Natural killer cell treated with Interleukin-12 subunit alpha and Interleukin-12 subunit beta and Interleukin-15 and Interleukin-18, amount 100 ng/mL, for 72 hours (primary cell): ENCODE measurements around the gene FGB. TPM values are rescaled to one million over a fixed set of nuclear protein-coding genes. Genes with fewer than 3 reads are reported as not detected.

Experiments used
- ATAC-seq, 2 donors: fragments of 150-1000 bp; cut with Tn5 transposase in 1 of 2; sonication (Bioruptor Pico), chemical (Tn5 transposase) in 1 of 2; 2 replicates each; pipeline ENCODE4 v1.10.0; 2021
- DNase-seq: peaks from one replicate; pipeline ENCODE4 v3.0.0; 2022; ENCODE audit warnings: low spot score
- H3K27ac Mint-ChIP-seq, 2 donors: 1 replicate in 1 of 2; 2 replicates in 1 of 2; pipeline ENCODE4 v1.8.0; 2022; ENCODE audit warnings: mixed read lengths in 2 of 2, mild to moderate bottlenecking in 1 of 2, moderate library complexity in 1 of 2
- H3K27me3 Mint-ChIP-seq, 2 donors: 1 replicate in 1 of 2; 2 replicates in 1 of 2; pipeline ENCODE4 v1.8.0; 2022; ENCODE audit warnings: mixed read lengths in 2 of 2
- H3K36me3 Mint-ChIP-seq: one replicate; pipeline ENCODE4 v1.8.0; 2022; ENCODE audit warnings: mixed read lengths
- H3K4me1 Mint-ChIP-seq, 2 donors: 1 replicate in 1 of 2; 2 replicates in 1 of 2; pipeline ENCODE4 v1.8.0; 2022; ENCODE audit warnings: low read depth in 2 of 2, mixed read lengths in 2 of 2, mild to moderate bottlenecking in 1 of 2
- H3K4me3 Mint-ChIP-seq: one replicate; pipeline ENCODE4 v1.8.0; 2022; ENCODE audit warnings: mixed read lengths
- H3K9me3 Mint-ChIP-seq: 2 replicates; pipeline ENCODE4 v1.8.0; 2022; ENCODE audit warnings: mixed read lengths
- total RNA-seq, 2 donors: library from RNA; stranded (reverse); gene quantifications; one replicate each; pipeline ENCODE4 v1.2.3, GENCODE V29; 2022

FGB gene
- total RNA-seq, 2 donors from 2014 or later = not detected

DNA sequence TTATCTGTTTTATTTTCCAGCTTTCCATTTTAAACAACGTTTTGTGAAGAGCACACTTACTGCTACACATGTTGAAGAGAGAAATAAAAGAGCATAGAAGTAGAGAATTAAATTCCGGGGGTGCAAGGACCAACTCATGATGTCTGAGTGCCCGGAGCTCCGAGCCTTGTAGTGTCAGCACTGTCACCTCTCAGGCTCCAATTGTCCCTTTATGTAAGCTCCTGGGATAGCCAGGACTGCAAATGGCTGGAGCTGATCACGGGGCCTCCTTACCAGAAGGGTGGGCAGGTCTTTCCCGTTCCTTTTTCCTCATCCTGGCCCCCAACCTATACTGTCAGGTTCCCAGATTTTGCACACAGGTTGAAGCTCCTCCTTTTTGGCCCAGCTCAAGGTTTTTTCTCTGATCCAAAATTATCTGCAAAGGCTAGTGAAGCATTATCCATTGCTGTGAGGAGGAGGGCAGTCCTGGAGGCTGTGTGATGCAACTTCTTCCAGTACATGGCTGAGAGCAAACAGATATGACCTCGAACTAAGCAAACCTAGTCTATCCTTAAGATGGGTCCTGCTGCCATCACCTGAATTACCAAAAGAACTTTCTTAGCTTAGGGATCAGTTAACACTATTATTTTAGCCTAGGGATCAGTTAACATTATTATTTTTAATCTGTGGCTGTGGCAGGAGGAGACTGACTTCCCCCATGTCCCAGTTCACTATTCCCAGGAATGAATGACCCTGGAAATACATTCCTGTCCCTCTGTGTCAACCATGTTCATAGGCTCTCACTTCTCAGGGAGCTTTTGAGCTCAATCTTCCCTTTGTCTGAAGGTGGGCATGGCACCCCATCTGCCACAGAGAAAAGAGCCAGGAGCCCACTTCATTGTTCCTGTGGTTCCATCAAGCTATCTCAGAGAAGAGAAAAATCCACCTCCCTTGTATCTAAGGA is 49.9 kb downstream of the FGB start, which contains the start of gene FGG:
FGG (minus strand) TSS at position 185 of the 943 bp plus-strand sequence; CDS start at position 138, 47 bp downstream.
- H3K4me3 Mint-ChIP-seq = no peak within 1 kb of the TSS
- no peak within 1 kb of the TSS for H3K27ac Mint-ChIP-seq
- ATAC-seq = no peak
- no peak for DNase-seq
- peaks cover 6 to 10% of the 10 kb centered on the region in 2 donors for H3K4me1 Mint-ChIP-seq
- peaks cover 7 to 20% of the 10 kb centered on the region in 2 donors for H3K27me3 Mint-ChIP-seq
- H3K36me3 Mint-ChIP-seq = no peaks in the 10 kb centered on the region
- H3K9me3 Mint-ChIP-seq = no peaks in the 10 kb centered on the region

DNA sequence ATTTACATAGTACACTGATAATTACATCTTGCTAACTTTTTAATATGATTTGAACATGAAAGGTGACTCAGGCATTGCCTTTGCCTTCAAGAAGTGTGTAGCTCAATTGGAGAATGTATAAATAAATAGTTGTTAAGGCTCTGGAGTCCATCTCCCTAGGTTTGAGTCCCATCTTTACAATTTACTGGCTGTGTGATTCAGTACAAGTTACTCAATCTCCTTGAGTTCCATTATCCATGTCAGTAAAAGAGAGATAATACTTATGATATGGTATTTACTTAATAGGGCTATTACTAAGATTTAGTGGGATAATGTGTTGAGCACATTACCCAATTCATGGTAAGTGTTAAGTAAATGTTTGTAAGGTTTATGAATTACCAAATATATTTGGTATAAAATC is 51.5 kb downstream of the FGB start:
- H3K4me1 Mint-ChIP-seq = peaks cover 6 to 10% of the 10 kb centered on the region in 2 donors
- H3K27ac Mint-ChIP-seq = no peak overlapping the region
- H3K36me3 Mint-ChIP-seq = no peaks in the 10 kb centered on the region
- peaks cover 3 to 14% of the 10 kb centered on the region in 2 donors for H3K27me3 Mint-ChIP-seq
- no peak for ATAC-seq
- no peaks in the 10 kb centered on the region for H3K9me3 Mint-ChIP-seq
- H3K4me3 Mint-ChIP-seq = no peak overlapping the region
- DNase-seq = no peak

DNA sequence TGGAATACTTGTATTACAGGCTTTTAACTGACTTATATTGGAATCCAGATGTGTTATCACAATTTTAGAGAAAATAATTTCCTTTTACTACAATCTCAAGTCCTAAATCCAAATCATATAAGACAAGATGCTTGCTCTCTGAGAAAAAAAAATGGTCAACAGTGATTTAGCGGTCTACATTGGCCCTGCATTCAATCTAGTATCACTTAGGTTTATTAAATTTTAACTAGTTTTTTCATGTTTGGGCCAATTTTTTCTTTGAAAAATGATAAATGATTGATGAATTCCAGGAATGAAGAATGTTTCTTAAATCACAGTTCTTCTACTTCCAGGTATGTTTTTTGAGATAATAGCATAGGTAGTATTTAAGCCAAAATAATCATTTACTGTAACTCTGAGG is 52.4 kb downstream of the FGB start:
- H3K27me3 Mint-ChIP-seq = peaks cover 3 to 14% of the 10 kb centered on the region in 2 donors
- no peaks in the 10 kb centered on the region for H3K36me3 Mint-ChIP-seq
- H3K4me1 Mint-ChIP-seq = peaks cover 6 to 10% of the 10 kb centered on the region in 2 donors
- no peak overlapping the region for H3K27ac Mint-ChIP-seq
- DNase-seq (no peak), ATAC-seq (no peak)
- no peaks in the 10 kb centered on the region for H3K9me3 Mint-ChIP-seq
- H3K4me3 Mint-ChIP-seq = no peak overlapping the region

DNA sequence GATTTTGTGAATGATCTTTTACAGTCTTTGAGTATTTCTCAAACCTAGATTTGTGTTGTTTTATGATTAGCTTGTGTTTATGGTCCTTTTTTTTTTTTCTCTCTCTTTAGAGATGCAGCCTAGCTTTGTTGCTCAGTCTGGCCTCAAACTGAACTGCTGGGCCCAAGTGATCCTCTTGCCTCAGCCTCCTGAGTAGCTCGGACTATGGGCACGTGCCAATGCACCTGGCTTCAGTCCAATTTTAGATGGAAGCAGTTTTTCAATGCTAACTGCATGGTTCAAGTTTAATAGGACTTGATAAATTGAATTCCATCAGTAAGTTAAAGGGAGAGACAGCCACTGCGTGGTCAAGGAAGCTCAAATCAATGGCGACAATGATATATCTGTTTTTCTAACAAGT is 53.5 kb downstream of the FGB start:
- DNase-seq (no peak), ATAC-seq (no peak)
- H3K4me1 Mint-ChIP-seq = peaks cover 6 to 10% of the 10 kb centered on the region in 2 donors
- peaks cover 3 to 9% of the 10 kb centered on the region in 2 donors for H3K27me3 Mint-ChIP-seq
- H3K4me3 Mint-ChIP-seq = no peak overlapping the region
- no peak overlapping the region for H3K27ac Mint-ChIP-seq
- no peaks in the 10 kb centered on the region for H3K36me3 Mint-ChIP-seq
- H3K9me3 Mint-ChIP-seq = no peaks in the 10 kb centered on the region

DNA sequence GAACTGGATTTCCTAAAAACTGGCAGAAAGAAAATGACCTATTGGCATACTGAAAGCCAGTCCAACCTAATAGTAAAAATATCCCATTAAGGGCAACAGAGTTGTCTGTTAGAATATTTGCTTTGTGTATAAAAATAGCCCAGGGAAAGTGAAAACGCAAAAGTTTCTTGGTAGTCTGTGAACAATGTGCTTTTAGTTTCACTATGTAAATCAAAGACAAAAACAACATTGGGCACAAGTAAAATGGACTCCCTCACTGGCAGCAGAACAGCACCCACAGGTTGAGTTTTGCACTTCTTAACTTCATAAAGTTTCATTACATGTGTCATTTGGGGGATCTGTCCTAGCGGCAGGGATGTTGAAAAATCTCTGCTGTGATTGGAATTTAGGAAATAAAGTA is 53.9 kb downstream of the FGB start:
- DNase-seq (no peak), ATAC-seq (no peak)
- Mint-ChIP-seq H3K4me1 (peaks cover 6 to 10% of the 10 kb centered on the region in 2 donors), H3K27ac (no peak overlapping the region), H3K36me3 (no peaks in the 10 kb centered on the region), H3K4me3 (no peak overlapping the region), H3K9me3 (no peaks in the 10 kb centered on the region), H3K27me3 (peaks cover 7 to 13% of the 10 kb centered on the region in 2 donors)

DNA sequence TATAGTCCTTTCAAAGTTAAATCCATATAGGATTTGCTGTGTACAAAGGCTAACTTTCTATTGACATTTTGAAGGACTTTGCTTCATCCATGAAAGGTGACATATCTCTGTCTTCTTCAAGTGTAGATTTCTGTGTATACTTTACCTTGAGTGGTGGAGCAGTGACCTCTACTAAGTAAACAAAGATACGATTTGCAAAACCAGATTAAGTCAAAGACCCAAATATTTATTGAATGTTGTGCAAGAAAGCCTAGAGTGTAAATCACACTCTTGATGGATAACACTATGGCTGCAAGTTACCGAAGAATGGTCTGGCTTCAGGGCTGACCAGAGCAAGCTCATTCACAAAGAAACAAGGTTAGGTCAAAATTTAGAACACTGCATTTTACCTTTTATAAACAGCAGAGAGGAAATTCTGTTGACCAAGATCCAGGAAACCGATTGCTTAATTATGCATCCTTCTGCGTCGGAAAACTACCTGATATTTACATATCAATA is 55.1 kb downstream of the FGB start:
- Mint-ChIP-seq H3K9me3 (no peaks in the 10 kb centered on the region), H3K27me3 (peaks cover 7 to 14% of the 10 kb centered on the region in 2 donors), H3K4me1 (peaks cover 6 to 10% of the 10 kb centered on the region in 2 donors), H3K27ac (no peak overlapping the region), H3K36me3 (no peaks in the 10 kb centered on the region), H3K4me3 (no peak overlapping the region)
- ATAC-seq (no peak), DNase-seq (no peak)

DNA sequence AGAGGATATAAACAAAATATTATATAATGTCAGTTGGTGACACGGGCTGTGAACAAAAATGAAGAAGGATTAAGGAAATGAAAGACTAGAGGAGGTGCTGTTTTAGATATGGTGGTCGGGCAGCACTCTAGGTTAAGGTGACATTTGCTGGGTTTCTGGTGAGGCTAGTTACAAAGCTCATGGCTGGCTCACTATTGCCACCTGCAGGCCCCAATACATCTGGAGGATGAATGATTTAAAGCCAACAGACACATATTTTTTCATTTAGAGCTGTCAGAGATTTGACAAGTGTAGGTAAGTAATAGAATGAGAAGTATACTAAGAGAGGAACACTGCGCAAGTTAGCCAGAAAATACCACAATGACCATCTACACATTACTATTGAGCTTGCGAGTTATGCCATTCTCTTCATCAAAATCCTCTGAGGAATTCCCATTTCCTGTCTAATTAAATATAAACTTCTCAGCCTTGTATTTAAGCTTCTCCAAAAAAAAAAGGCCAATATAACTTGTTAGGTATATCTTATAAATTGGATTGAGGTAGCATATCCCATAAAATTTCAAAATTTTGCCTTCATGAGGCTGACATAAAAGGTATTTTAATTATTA is 56.0 kb downstream of the FGB start:
- Mint-ChIP-seq H3K9me3 (no peaks in the 10 kb centered on the region), H3K4me1 (peaks cover 6 to 10% of the 10 kb centered on the region in 2 donors), H3K36me3 (no peaks in the 10 kb centered on the region), H3K4me3 (no peak overlapping the region), H3K27me3 (peaks cover 7 to 9% of the 10 kb centered on the region in 2 donors), H3K27ac (no peak overlapping the region)
- no peak for DNase-seq
- ATAC-seq = no peak

DNA sequence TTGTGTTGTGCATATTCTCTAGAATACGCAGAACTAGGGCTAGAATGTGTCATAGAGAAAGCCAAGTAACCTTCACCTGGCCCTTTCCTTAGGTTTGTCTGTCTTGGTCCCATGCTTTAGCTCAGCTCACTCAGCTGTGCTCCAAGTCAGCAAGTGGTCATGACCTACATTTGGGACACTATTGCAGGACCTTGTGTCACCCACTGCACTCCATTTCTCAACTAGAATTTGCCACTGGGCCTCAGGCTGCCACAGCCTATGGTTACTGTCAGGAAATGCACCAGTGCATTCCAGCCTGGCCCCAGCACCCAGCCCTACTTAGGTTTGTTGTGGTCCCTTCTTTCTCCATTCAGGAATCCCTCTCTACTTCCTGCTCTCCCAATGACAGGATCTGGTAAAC is 57.3 kb downstream of the FGB start:
- Mint-ChIP-seq H3K27ac (no peak overlapping the region), H3K9me3 (no peaks in the 10 kb centered on the region), H3K4me3 (no peak overlapping the region), H3K36me3 (no peaks in the 10 kb centered on the region), H3K4me1 (peaks cover 6 to 10% of the 10 kb centered on the region in 2 donors), H3K27me3 (peaks cover 7 to 8% of the 10 kb centered on the region in 2 donors)
- DNase-seq (no peak), ATAC-seq (no peak)

Other genes starting within 250 kb of the FGB start
- gene DCHS2, start 71.2 kb upstream of the FGB start, total RNA-seq = not detected
- 100 to 1,000 TPM in 1 of 2 donors, 10 to 100 TPM in 1; 84.5 to 109 TPM for gene PLRG1, start 12.6 kb upstream of the FGB start, total RNA-seq
- not detected for gene FGA, start 27.7 kb downstream of the FGB start, total RNA-seq
- not detected for gene FGG, start 49.6 kb downstream of the FGB start, total RNA-seq
- gene LRAT, start 181.0 kb downstream of the FGB start, total RNA-seq = not detected
- not detected for gene RBM46, start 218.3 kb downstream of the FGB start, total RNA-seq